HepG2 (cell line): ENCODE data around the gene VWCE. TPM values are rescaled to one million over a fixed set of nuclear protein-coding genes. Genes with fewer than 3 reads are reported as not detected.

Source experiments
- ARNTL ChIP-seq: sonication (generic); formaldehyde crosslinking; IDR thresholded peaks from 2 replicates; pipeline ENCODE4 v1.4.0; 2020; ENCODE audit warnings: mild to moderate bottlenecking, missing genetic modification reagents
- NRL ChIP-seq: sonication (generic); formaldehyde crosslinking; IDR thresholded peaks from 2 replicates; pipeline ENCODE4 v1.5.0; 2020; ENCODE audit warnings: missing genetic modification reagents, mild to moderate bottlenecking, moderate library complexity, borderline replicate concordance
- PPARG ChIP-seq: conservative IDR thresholded peaks from 2 replicates; pipeline ENCODE4 v1.6.1; 2016; ENCODE audit warnings: missing biosample characterization, missing genetic modification reagents
- RAD51 ChIP-seq: fragments of 450-650 bp; IDR thresholded peaks from 2 replicates; pipeline ENCODE4 v1.6.1; 2016; ENCODE audit warnings: borderline replicate concordance
- RFXANK ChIP-seq: IDR thresholded peaks from 2 replicates; pipeline ENCODE4 v1.6.1; 2016
- SIX4 ChIP-seq: sonication (generic); formaldehyde crosslinking; IDR thresholded peaks from 2 replicates; pipeline ENCODE4 v1.4.0; 2020; ENCODE audit warnings: missing genetic modification reagents
- ZBTB2 ChIP-seq: sonication (generic); formaldehyde crosslinking; IDR thresholded peaks from 2 replicates; pipeline ENCODE4 v1.8.0; 2022; ENCODE audit warnings: low read depth, missing genetic modification reagents
- ZNF280D ChIP-seq: sonication (generic); formaldehyde crosslinking; IDR thresholded peaks from 2 replicates; pipeline ENCODE4 v1.5.1; 2020; ENCODE audit warnings: mild to moderate bottlenecking, missing genetic modification reagents
- ZNF446 ChIP-seq: sonication (generic); formaldehyde crosslinking; IDR thresholded peaks from 2 replicates; pipeline ENCODE4 v1.5.0; 2020; ENCODE audit warnings: mild to moderate bottlenecking, missing genetic modification reagents
- polyA plus RNA-seq, 8 experiments: library from polyadenylated mRNA; depleted of rRNA in 3 of 8; stranded (reverse) in 7 of 8; unstranded in 1 of 8; fragments of >200 nt; fragmentation: Illumina TruSeq in 4 of 8; extraction: Trizol in 4 of 8; gene quantifications; 2 replicates each; pipeline versions ENCODE4 v1.2.1 to v1.2.3, GENCODE V29; 2011 to 2016; ENCODE audit warnings: low read depth in 4 of 8, missing spikeins in 1 of 8, mixed read lengths in 1 of 8; ENCODE audit not compliant: insufficient read depth in 1 of 8
- total RNA-seq, 5 experiments: library from RNA; depleted of rRNA; stranded (reverse); fragments of >200 nt; fragmentation: Illumina TruSeq; extraction: Trizol; gene quantifications; 2 replicates each; pipeline ENCODE4 v1.2.3, GENCODE V29; 2016; ENCODE audit warnings: low read depth in 1 of 5
- TF ChIP-seq, protein P1 (sequence below): sonication (generic); formaldehyde crosslinking; IDR thresholded peaks from 2 replicates; pipeline ENCODE4 v1.4.0; 2020; ENCODE audit warnings: missing genetic modification reagents

The VWCE gene
- total and polyA plus RNA-seq, 2 of the 13 experiments (the other 11 are each of a cell fraction or from before 2014, with no cell fraction given): 27.6 to 58.3 TPM

GRCh38 chr11:61298663-61299244 is 3.6 kb upstream of the VWCE start (continued):
- no peak for TF ChIP-seq NRL (CRISPR knock-in tag)
- no peak for TF ChIP-seq ARNTL
- no peak for TF ChIP-seq RAD51
- peak; percentile 47; the same call in 1 of the 2 replicates for TF ChIP-seq SIX4 (CRISPR knock-in tag)
- no peak for TF ChIP-seq ZNF280D (CRISPR knock-in tag)
- TF ChIP-seq PPARG (CRISPR knock-in tag): no peak; the same call in 1 of the 2 replicates
- no peak for TF ChIP-seq RFXANK (CRISPR knock-in tag)
- TF ChIP-seq, protein P1, sequence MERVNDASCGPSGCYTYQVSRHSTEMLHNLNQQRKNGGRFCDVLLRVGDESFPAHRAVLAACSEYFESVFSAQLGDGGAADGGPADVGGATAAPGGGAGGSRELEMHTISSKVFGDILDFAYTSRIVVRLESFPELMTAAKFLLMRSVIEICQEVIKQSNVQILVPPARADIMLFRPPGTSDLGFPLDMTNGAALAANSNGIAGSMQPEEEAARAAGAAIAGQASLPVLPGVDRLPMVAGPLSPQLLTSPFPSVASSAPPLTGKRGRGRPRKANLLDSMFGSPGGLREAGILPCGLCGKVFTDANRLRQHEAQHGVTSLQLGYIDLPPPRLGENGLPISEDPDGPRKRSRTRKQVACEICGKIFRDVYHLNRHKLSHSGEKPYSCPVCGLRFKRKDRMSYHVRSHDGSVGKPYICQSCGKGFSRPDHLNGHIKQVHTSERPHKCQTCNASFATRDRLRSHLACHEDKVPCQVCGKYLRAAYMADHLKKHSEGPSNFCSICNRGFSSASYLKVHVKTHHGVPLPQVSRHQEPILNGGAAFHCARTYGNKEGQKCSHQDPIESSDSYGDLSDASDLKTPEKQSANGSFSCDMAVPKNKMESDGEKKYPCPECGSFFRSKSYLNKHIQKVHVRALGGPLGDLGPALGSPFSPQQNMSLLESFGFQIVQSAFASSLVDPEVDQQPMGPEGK: peak; percentile 86
- no peak for TF ChIP-seq ZNF446 (CRISPR knock-in tag)
- TF ChIP-seq ZBTB2 (CRISPR knock-in tag): no peak
